ENCODE data around the gene LNX1. TPM values are rescaled to one million over a fixed set of nuclear protein-coding genes. Genes with fewer than 3 reads are reported as not detected.
A peak's percentile ranks its signal among the peaks of the same experiment; 100 is the strongest.

Gene LNX1
- total and polyA plus RNA-seq, 2 of the 8 experiments (the other 6 are each of a cell fraction or from before 2014, with no cell fraction given): 2.7 to 3.8 TPM

DNA sequence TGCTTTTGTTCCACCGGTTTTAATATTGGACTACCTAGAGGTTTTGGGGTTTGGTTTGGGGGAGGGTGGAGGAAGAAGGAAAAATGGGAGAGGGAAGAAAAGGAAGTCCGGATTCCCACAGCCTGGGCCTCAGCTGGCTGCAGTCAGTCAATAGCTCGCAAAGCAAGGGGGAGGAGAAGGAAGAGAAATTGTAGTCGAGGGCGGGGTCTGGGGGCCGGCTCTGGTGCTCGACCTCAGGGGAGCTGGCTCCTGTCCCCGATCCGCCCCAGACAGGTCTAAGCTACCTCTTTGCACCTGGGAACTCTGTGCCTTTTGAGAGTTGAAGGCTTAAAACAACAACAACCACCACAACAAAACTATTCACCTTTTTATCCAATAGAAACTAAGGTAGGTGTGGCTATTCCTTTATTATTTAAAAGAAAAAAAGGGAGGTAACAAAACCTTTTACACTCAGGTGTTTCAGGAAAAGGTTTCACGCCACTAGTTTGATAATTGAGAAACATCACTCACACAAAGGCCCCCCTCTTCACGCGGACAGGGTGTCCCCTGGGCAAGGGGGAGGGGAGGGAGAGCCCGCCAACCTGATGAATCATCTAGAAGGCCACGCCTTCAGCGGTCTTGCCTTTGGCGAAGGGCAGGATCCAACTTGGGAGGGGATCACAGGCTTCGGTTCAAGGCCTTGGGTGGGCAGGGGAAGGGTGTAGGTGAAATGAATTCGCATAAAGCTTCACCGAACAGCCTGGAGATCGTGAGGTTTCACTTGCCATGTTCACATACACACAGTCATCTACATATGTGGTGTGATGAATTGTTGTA, 1.6 kb upstream of the LNX1 start (continued):
- TF ChIP-seq RNF2 (IDR thresholded peaks at IDR 0.05; ENCODE audit: borderline replicate concordance, low read depth, low read length, missing control alignments, poor library complexity, severe bottlenecking) (no peak), FOSL1 (IDR thresholded peaks at IDR 0.05; ENCODE audit: insufficient read depth, low read depth, low read length) (no peak), TAF1 (IDR thresholded peaks at IDR 0.05; ENCODE audit: low read depth, low read length) (peak; percentile 56; the same call in 1 of the 2 replicates), KDM1A (IDR thresholded peaks at IDR 0.05; ENCODE audit: borderline replicate concordance, low read length) (no peak), RFX5 (IDR thresholded peaks at IDR 0.05; ENCODE audit: borderline replicate concordance, low read depth, low read length) (no peak), CEBPB (IDR thresholded peaks at IDR 0.05; ENCODE audit: low read depth, low read length) (no peak), ZNF274 (IDR thresholded peaks at IDR 0.05; ENCODE audit: borderline replicate concordance, extremely low read depth, low read length) (no peak), SIX5 (IDR thresholded peaks at IDR 0.05; ENCODE audit: low read depth, low read length) (no peak), CHD2 (IDR thresholded peaks at IDR 0.05; ENCODE audit: low read length) (no peak), POLR2A (IDR thresholded peaks at IDR 0.05; ENCODE audit: control extremely low read depth in 1 of 2, low read depth in 2 of 2, low read length in 2 of 2) (peak in 1 of 2 experiments; percentile 39; a peak in 1 of 3 replicates), EZH2 (IDR thresholded peaks at IDR 0.05; ENCODE audit: low read depth, low read length, severe bottlenecking) (no peak), NRF1 (IDR thresholded peaks at IDR 0.05; ENCODE audit: low read depth, low read length) (no peak), TBP (IDR thresholded peaks at IDR 0.05; ENCODE audit: low read depth, low read length) (no peak), RAD21 (IDR thresholded peaks at IDR 0.05 in 1 of 2, conservative IDR thresholded peaks at IDR 0.05 in 1 of 2; ENCODE audit: low read depth in 2 of 2, low read length in 2 of 2) (no peak), SIRT6 (IDR thresholded peaks at IDR 0.05; ENCODE audit: low read length) (no peak), BACH1 (IDR thresholded peaks at IDR 0.05; ENCODE audit: low read length) (0 out of 2 replicates have a peak, but pooled peaks have one; percentile 46), NANOG (IDR thresholded peaks at IDR 0.05; ENCODE audit: insufficient read depth, low read depth, low read length, poor library complexity, severe bottlenecking) (no peak), JUND (IDR thresholded peaks at IDR 0.05; ENCODE audit: low read length) (peak; percentile 89), EGR1 (IDR thresholded peaks at IDR 0.05; ENCODE audit: borderline replicate concordance, low read depth, low read length) (no peak)
- TF ChIP-seq, protein P1, sequence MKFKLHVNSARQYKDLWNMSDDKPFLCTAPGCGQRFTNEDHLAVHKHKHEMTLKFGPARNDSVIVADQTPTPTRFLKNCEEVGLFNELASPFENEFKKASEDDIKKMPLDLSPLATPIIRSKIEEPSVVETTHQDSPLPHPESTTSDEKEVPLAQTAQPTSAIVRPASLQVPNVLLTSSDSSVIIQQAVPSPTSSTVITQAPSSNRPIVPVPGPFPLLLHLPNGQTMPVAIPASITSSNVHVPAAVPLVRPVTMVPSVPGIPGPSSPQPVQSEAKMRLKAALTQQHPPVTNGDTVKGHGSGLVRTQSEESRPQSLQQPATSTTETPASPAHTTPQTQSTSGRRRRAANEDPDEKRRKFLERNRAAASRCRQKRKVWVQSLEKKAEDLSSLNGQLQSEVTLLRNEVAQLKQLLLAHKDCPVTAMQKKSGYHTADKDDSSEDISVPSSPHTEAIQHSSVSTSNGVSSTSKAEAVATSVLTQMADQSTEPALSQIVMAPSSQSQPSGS (IDR thresholded peaks at IDR 0.05; ENCODE audit: low read length): no peak
- TF ChIP-seq, protein P2, sequence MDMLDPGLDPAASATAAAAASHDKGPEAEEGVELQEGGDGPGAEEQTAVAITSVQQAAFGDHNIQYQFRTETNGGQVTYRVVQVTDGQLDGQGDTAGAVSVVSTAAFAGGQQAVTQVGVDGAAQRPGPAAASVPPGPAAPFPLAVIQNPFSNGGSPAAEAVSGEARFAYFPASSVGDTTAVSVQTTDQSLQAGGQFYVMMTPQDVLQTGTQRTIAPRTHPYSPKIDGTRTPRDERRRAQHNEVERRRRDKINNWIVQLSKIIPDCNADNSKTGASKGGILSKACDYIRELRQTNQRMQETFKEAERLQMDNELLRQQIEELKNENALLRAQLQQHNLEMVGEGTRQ (IDR thresholded peaks at IDR 0.05; ENCODE audit: low read length): no peak

Data from H1 (cell line).